CD4-positive, alpha-beta T cell treated with Interleukin-2 at 100 ng/mL for 4 hours (primary cell): ENCODE measurements around the gene TMPRSS5.
"Not testable (repeated sequence)": the region's sequence is repeated elsewhere in the genome, so short reads cannot be mapped to it uniquely, and the experiment has no call there.

ENCODE experiments used
- DNase-seq: peaks from one replicate; pipeline ENCODE4 v3.0.0-alpha.2; 2020; ENCODE audit warnings: low spot score

Gene TMPRSS5

GRCh38 chr11:113705871-113706655 lies at the start of gene TMPRSS5:
TMPRSS5 (minus strand) TSS chr11:113706308; CDS start chr11:113706224, 84 bp downstream.
- DNase-seq = no peak

- no peak for DNase-seq
Observed at GRCh38 chr11:113752932-113753331, 46.8 kb upstream of the TMPRSS5 start.

- no peak for DNase-seq
Observed at GRCh38 chr11:113736323-113736722, 30.2 kb upstream of the TMPRSS5 start.

DNA sequence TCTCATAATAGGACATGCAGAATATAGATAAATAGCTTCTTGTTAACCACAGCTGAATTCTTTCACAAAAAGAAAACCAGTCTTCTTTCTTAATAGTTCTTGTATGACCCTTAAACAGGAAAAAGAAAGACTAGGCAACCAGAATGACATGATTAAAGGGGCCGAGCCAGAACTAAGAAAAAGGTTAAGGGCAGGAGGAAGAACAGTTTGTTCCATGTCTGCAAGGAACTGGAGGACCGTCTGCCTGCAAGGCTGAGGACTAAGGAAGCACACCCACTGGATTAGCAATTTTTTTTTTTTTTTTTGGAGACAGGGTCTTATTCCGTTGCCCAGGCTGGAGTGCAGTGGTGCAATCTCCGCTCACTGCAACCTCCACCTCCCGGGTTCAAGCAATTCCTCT lies 26.0 kb upstream of the TMPRSS5 start:
- DNase-seq = no peak

DNA sequence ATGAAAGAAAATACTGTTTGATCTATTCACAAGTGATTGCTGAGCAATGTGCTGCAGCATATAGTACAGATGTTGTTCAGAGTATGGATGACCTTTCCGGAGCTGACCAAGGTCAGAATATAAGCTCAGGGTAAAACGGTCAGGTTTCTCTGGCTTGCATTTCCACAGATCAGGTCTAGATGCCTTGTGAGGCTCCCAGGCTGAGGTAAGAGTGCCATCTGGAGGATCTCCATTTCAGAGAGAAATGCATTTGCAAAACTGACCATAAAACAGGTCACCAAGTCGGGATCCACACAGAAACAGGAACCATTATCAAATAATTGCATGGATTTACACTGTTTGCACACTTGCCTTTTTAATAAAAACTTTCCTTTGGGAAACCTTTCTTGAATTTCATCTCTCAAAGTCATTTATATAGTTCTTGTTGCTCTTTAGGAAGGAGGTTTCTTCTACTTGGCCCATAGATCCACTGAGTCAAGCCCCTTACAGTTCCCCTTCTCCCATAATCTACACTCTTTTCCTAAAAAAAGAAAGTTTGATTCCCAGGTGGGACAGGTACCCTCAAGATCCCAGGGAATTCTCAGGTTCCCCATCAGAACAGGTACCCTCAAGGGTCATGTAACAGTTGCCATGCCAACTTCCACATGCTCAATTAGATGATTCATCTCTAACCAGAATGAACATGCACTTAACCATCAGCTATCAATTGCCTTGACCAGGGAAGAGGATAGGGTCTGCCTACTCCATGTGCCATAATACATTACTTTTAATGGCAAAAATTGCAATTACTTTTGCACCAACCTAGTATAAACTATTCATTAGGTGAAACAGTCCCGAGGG lies 25.0 kb upstream of the TMPRSS5 start:
- DNase-seq = no peak

DNA sequence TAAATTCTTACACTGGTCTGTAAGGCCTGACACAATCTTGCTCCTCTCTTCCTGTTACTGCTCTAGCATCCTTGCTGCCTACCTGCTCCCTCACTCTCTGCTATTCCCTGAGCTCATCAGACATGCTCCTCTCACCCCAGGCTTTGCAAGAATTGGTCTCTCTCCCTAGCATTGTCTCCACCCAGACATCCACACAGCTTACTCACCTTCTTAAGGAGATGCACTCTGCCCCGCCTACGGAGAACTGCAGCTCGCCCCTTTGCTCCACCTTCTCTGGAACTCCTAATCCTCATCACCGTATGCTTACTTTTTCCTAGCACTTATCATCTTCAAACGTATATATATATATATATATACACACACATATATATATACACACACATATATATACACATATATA lies 23.3 kb upstream of the TMPRSS5 start:
- no peak for DNase-seq

DNA sequence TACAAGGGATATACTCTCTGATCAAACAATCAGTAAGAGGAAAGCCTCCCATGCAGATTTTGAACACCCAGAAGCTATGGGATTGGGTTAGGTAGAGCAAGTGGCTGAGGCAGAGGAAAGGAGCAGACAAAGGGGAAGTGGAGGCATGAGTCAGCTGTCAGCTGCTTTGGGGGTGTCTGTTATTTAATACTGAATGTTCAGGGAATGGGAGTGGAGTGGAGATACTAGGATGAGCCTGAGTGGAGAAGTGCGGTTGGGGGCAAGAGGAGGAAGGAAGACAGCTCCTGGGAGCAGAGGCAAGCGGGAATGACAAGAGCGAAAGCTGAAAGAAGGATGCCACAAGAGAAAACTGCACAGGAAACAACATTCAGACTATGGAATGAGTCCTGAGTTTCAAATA lies 22.7 kb upstream of the TMPRSS5 start:
- no peak for DNase-seq

- no peak for DNase-seq
Observed at GRCh38 chr11:113725913-113726312, 19.8 kb upstream of the TMPRSS5 start.

DNA sequence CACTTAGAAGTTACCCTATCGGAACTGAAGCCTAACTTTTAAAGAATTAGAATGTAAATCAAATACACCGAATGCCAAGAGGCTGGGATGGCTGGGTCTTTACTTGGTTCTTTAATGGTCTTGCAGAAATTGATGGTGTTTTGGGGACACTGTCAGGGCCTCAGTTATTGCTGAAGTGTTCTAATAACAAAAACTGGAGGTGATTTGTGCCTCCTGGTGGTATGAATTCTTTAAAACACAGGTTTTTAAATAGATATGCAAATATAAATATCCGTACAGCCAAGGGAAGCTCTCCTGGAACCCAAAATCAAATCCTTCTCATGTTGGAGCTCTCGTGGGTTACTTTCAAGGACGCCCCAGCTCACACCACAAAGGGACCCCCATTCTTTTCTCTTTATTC lies 19.3 kb upstream of the TMPRSS5 start:
- no peak for DNase-seq

- DNase-seq = no peak
Observed at GRCh38 chr11:113724778-113725177, 18.7 kb upstream of the TMPRSS5 start.

- no peak for DNase-seq
Observed at GRCh38 chr11:113723787-113724186, 17.7 kb upstream of the TMPRSS5 start.

DNA sequence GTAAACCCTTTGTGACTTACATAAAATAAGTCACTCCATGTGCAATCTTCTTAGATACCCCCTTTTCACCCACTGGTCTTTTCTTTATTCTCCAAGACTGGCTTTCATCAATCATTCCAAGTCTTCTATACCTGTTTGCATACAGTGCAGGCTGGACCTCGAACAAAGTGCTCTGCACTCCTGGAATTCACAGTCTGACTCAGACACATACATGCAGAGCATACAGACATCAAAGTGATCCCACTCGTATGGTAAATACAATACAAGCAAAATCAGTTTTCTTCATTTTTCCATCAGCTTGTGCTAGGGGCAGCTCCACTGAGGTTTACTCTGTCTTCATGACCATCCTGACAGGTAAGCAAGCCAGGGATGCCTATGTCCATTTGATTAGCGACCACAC lies 16.8 kb upstream of the TMPRSS5 start:
- no peak for DNase-seq

DNA sequence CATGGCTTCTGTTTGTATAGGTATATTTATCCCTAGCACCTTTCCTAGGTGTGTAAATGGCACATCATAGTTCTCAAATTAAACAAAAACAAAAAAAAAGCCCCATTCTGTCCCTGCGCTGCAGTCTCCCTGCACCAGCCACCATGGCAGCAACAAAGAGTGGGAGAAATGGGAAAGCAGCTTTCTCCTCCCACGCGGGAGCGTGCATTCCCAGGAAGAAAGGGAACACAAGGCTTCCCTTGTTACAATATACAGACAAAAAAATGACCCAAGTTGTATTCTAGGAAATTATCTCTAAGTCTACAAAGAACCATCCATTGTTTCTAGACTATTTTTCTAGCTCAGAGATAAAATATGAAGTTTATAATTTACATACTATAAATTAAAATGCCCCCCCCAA lies 16.1 kb upstream of the TMPRSS5 start:
- no peak for DNase-seq

GRCh38 chr11:113721462-113722066 lies 15.5 kb upstream of the TMPRSS5 start:
- DNase-seq = no peak

GRCh38 chr11:113720478-113720877 lies 14.4 kb upstream of the TMPRSS5 start:
- DNase-seq = not testable (repeated sequence)

- no peak for DNase-seq
Observed at GRCh38 chr11:113715882-113716625, 9.9 kb upstream of the TMPRSS5 start.

DNA sequence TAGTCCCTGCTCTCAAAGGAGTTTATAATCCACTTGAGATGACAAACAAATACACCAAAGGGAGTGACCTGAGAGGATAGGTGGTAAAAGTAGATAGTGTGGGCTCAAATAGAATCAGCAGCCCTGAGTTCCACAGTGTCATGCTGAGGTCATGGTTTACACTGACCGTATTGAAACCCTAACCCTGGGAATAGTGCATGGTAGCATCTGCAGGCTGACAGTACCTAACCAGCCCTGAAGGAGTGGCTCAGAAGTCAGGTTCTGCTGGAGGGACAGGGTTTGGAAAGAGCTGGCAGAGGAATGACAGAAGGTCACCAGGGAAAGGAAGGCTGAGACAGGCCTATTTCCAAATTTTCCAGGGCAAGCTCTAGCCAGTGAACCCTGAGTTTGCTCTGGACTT lies 9.2 kb upstream of the TMPRSS5 start:
- no peak for DNase-seq

DNA sequence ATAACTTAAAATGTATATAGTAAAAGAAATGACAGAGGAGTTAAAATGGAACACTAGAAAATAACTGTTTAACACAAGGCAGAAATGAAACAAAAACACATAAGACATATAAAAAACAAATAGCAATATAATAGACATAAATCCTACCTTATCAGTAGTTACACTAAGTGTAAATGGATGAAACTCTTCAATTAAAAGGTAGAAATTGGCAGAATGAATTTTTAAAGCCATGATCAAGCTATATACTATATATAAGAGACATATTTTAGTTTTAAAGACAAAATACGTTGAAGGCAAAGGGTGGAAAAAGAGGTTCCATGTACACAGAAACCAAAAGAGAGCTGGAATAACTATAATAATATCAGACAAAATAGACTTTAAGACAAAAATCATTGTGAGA lies 4.9 kb upstream of the TMPRSS5 start:
- no peak for DNase-seq

GRCh38 chr11:113703551-113703950 lies 2.6 kb downstream of the TMPRSS5 start:
- DNase-seq = not testable (repeated sequence)

GRCh38 chr11:113701491-113701890 lies 4.6 kb downstream of the TMPRSS5 start:
- DNase-seq = no peak

GRCh38 chr11:113698515-113698914 lies 7.6 kb downstream of the TMPRSS5 start:
- DNase-seq = no peak

DNA sequence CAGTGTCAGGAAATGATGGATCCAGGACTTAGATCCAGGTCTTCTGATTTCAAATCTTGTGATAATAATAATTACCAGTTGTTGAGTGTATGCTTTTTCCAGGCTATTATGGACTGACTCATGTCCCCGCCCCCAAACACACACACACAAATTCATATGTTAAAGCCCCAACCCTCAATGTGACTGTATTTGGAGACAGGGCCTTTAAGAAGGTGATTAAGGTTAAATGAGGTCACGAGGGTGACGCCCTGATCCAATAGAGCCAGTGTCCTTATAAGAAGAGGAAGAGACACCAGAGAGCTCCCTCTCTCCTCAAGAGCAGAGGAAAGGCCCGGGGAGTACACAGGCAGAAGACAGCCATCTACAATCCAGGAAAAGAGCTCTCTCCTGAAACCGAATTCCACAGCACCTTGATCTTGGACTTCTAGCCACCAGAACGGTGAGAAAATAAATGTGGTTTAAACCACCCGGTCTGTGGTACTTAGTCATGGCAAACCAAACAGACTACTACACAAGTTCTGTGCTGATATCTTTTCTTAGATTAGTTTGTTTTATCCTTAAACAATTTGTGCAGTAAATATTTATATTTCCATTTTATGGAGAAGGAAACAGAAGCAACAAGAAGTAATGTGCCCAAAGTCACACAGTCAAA lies 8.2 kb downstream of the TMPRSS5 start:
- no peak for DNase-seq
